Measurements from ENCODE around the gene MAGEA8.

MAGEA8 gene

DNA sequence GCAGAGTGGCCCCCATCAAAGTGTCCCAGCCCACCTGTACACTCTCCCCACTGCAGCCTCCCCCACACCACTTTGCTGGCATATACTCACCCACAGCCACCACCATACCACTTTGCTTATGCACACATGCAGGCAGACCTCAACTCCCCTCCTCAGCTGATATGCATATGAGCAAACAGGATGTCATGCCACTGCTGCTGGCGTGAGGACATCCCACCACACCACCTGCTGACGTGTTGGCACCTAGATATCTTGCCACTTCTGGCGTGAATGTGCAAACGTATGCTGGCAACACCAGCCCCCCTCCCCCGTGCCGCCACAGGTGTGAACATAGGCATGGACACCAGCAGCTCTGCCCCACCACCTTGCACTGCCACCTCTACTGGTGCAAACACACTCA lies 22.4 kb upstream of the MAGEA8 start:
- H3K36me3 ChIP-seq (ENCODE audit: insufficient read depth, low read length) = no peaks in the 10 kb centered on the region
- no peak overlapping the region for H3K4me2 ChIP-seq (ENCODE audit: insufficient read depth, low read length)
- no peaks in the 10 kb centered on the region for H3K9me3 ChIP-seq (ENCODE audit: insufficient read depth, low read length, severe bottlenecking)
- no peaks in the 10 kb centered on the region for H4K20me1 ChIP-seq (ENCODE audit: insufficient read depth, low read length)
- no peak overlapping the region for H3K27ac ChIP-seq (ENCODE audit: low read length)
- ATAC-seq (ENCODE audit: insufficient read depth, low read depth) = no peak
- DNase-seq = no peak
- H3K9ac ChIP-seq (ENCODE audit: low read depth, low read length) = no peak overlapping the region
- H3K27me3 ChIP-seq (ENCODE audit: insufficient read depth, low read length, poor library complexity) = no peaks in the 10 kb centered on the region
- H3K4me3 ChIP-seq (ENCODE audit: low read depth in 1 of 2, low read length in 2 of 2) = no peak overlapping the region
- no peak overlapping the region for H2AFZ ChIP-seq (ENCODE audit: low read depth, low read length)
- H3K79me2 ChIP-seq (ENCODE audit: insufficient read depth, low read length) = no peaks in the 10 kb centered on the region
- H3K4me1 ChIP-seq (ENCODE audit: insufficient read depth, low read length) = no peaks in the 10 kb centered on the region
- TF ChIP-seq EZH2 (IDR thresholded peaks at IDR 0.05; ENCODE audit: borderline replicate concordance, low read depth, low read length, severe bottlenecking) = no peak
- TF ChIP-seq, protein P1, sequence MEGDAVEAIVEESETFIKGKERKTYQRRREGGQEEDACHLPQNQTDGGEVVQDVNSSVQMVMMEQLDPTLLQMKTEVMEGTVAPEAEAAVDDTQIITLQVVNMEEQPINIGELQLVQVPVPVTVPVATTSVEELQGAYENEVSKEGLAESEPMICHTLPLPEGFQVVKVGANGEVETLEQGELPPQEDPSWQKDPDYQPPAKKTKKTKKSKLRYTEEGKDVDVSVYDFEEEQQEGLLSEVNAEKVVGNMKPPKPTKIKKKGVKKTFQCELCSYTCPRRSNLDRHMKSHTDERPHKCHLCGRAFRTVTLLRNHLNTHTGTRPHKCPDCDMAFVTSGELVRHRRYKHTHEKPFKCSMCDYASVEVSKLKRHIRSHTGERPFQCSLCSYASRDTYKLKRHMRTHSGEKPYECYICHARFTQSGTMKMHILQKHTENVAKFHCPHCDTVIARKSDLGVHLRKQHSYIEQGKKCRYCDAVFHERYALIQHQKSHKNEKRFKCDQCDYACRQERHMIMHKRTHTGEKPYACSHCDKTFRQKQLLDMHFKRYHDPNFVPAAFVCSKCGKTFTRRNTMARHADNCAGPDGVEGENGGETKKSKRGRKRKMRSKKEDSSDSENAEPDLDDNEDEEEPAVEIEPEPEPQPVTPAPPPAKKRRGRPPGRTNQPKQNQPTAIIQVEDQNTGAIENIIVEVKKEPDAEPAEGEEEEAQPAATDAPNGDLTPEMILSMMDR (IDR thresholded peaks at IDR 0.05; ENCODE audit: borderline replicate concordance, extremely low read depth, low read length, poor library complexity, severe bottlenecking) = no peak

- Histone ChIP-seq H3K4me2 (ENCODE audit: insufficient read depth, low read length) (no peak overlapping the region), H3K27ac (ENCODE audit: low read length) (no peak overlapping the region), H3K4me1 (ENCODE audit: insufficient read depth, low read length) (no peaks in the 10 kb centered on the region), H3K9ac (ENCODE audit: low read depth, low read length) (no peak overlapping the region), H2AFZ (ENCODE audit: low read depth, low read length) (no peak overlapping the region), H3K36me3 (ENCODE audit: insufficient read depth, low read length) (no peaks in the 10 kb centered on the region), H3K27me3 (ENCODE audit: insufficient read depth, low read length, poor library complexity) (no peaks in the 10 kb centered on the region), H3K9me3 (ENCODE audit: insufficient read depth, low read length, severe bottlenecking) (no peaks in the 10 kb centered on the region), H3K79me2 (ENCODE audit: insufficient read depth, low read length) (no peaks in the 10 kb centered on the region), H3K4me3 (ENCODE audit: low read depth in 1 of 2, low read length in 2 of 2) (no peak overlapping the region), H4K20me1 (ENCODE audit: insufficient read depth, low read length) (no peaks in the 10 kb centered on the region)
- no peak for TF ChIP-seq EZH2 (IDR thresholded peaks at IDR 0.05; ENCODE audit: borderline replicate concordance, low read depth, low read length, severe bottlenecking)
- TF ChIP-seq, protein P1 (IDR thresholded peaks at IDR 0.05; ENCODE audit: borderline replicate concordance, extremely low read depth, low read length, poor library complexity, severe bottlenecking) = no peak
- ATAC-seq (ENCODE audit: insufficient read depth, low read depth) = no peak
- DNase-seq = no peak
Measured at GRCh38 chrX:149860445-149860844, 20.5 kb upstream of the MAGEA8 start.

DNA sequence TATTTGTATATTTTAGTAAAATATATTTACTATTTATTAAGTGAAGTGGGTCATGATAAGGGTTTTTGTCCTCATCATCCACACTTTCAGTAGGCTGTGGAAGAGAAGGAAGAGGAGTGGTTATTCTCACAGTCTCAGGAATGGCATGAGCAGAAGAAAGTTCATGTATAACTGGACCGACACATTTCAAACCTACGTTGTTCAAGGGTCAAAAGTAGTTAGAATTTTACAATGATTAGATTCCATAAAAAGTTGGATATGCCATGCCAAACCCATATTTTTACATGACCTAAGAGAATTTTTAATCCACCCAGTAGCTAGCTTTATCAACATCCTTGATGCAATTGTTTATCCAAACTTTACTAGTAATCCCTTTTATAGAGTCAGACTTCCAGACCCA lies 15.6 kb upstream of the MAGEA8 start:
- Histone ChIP-seq H3K27ac (ENCODE audit: low read length) (no peak overlapping the region), H3K36me3 (ENCODE audit: insufficient read depth, low read length) (no peaks in the 10 kb centered on the region), H3K4me2 (ENCODE audit: insufficient read depth, low read length) (no peak overlapping the region), H4K20me1 (ENCODE audit: insufficient read depth, low read length) (no peaks in the 10 kb centered on the region), H2AFZ (ENCODE audit: low read depth, low read length) (no peak overlapping the region), H3K79me2 (ENCODE audit: insufficient read depth, low read length) (no peaks in the 10 kb centered on the region), H3K9me3 (ENCODE audit: insufficient read depth, low read length, severe bottlenecking) (no peaks in the 10 kb centered on the region), H3K27me3 (ENCODE audit: insufficient read depth, low read length, poor library complexity) (no peaks in the 10 kb centered on the region), H3K4me1 (ENCODE audit: insufficient read depth, low read length) (no peaks in the 10 kb centered on the region), H3K4me3 (ENCODE audit: low read depth in 1 of 2, low read length in 2 of 2) (no peak overlapping the region), H3K9ac (ENCODE audit: low read depth, low read length) (no peak overlapping the region)
- ATAC-seq (ENCODE audit: insufficient read depth, low read depth) = no peak
- TF ChIP-seq, protein P1 (IDR thresholded peaks at IDR 0.05; ENCODE audit: borderline replicate concordance, extremely low read depth, low read length, poor library complexity, severe bottlenecking) = no peak
- no peak for DNase-seq

GRCh38 chrX:149867488-149867887 lies 13.5 kb upstream of the MAGEA8 start:
- no peak for ATAC-seq (ENCODE audit: insufficient read depth, low read depth)
- H3K9me3 ChIP-seq (ENCODE audit: insufficient read depth, low read length, severe bottlenecking) = no peaks in the 10 kb centered on the region
- no peaks in the 10 kb centered on the region for H3K79me2 ChIP-seq (ENCODE audit: insufficient read depth, low read length)
- no peaks in the 10 kb centered on the region for H3K27me3 ChIP-seq (ENCODE audit: insufficient read depth, low read length, poor library complexity)
- no peak overlapping the region for H3K27ac ChIP-seq (ENCODE audit: low read length)
- H3K4me1 ChIP-seq (ENCODE audit: insufficient read depth, low read length) = no peaks in the 10 kb centered on the region
- H2AFZ ChIP-seq (ENCODE audit: low read depth, low read length) = no peak overlapping the region
- no peaks in the 10 kb centered on the region for H4K20me1 ChIP-seq (ENCODE audit: insufficient read depth, low read length)
- no peak for TF ChIP-seq EZH2 (IDR thresholded peaks at IDR 0.05; ENCODE audit: borderline replicate concordance, low read depth, low read length, severe bottlenecking)
- no peaks in the 10 kb centered on the region for H3K36me3 ChIP-seq (ENCODE audit: insufficient read depth, low read length)
- no peak overlapping the region for H3K4me3 ChIP-seq (ENCODE audit: low read depth in 1 of 2, low read length in 2 of 2)
- H3K9ac ChIP-seq (ENCODE audit: low read depth, low read length) = no peak overlapping the region
- H3K4me2 ChIP-seq (ENCODE audit: insufficient read depth, low read length) = no peak overlapping the region
- DNase-seq = no peak

All from DND-41 (cell line).